GM18507 (cell line): Measurements from ENCODE around the gene TMEM184A.

Experiments used
- DNase-seq: peaks from one replicate; pipeline ENCODE4 v3.0.0; 2011; ENCODE audit warnings: low read depth; ENCODE audit not compliant: insufficient read length; ENCODE audit errors: extremely low spot score
- FAIRE-seq: peaks from 2 replicates; lab custom pipeline; 2011; peaks lifted over from hg19 to GRCh38; lab: Jason Lieb, UNC

Gene TMEM184A

GRCh38 chr7:1542841-1543747 lies 12.9 kb downstream of the TMEM184A start:
- DNase-seq, result no peak
- FAIRE-seq, result no peak

GRCh38 chr7:1542329-1542728 lies 13.7 kb downstream of the TMEM184A start:
- FAIRE-seq, result no peak
- DNase-seq, result no peak

- FAIRE-seq (no peak), DNase-seq (no peak)
Observed at GRCh38 chr7:1541431-1542162, 14.4 kb downstream of the TMEM184A start.

GRCh38 chr7:1540776-1541271 lies 15.2 kb downstream of the TMEM184A start:
- no peak for FAIRE-seq
- DNase-seq, result no peak

- FAIRE-seq (no peak), DNase-seq (no peak)
Observed at GRCh38 chr7:1539882-1540775, 15.9 kb downstream of the TMEM184A start.

GRCh38 chr7:1539181-1539881 lies 16.7 kb downstream of the TMEM184A start:
- no peak for FAIRE-seq

GRCh38 chr7:1538544-1539180 lies 17.3 kb downstream of the TMEM184A start:
- DNase-seq (no peak), FAIRE-seq (no peak)

More at GRCh38 chr7:1539181-1539881, 16.7 kb downstream of the TMEM184A start:
- no peak for DNase-seq

- no peak for FAIRE-seq
- DNase-seq, result no peak
Observed at GRCh38 chr7:1537535-1538412, 18.2 kb downstream of the TMEM184A start.

- FAIRE-seq (no peak), DNase-seq (no peak)
Observed at GRCh38 chr7:1536743-1537534, 19.1 kb downstream of the TMEM184A start.

GRCh38 chr7:1536455-1536742 lies 19.6 kb downstream of the TMEM184A start:
- FAIRE-seq (no peak), DNase-seq (no peak)

GRCh38 chr7:1535701-1536454 lies 20.1 kb downstream of the TMEM184A start:
- FAIRE-seq (no peak), DNase-seq (no peak)

GRCh38 chr7:1535100-1535458 lies 20.9 kb downstream of the TMEM184A start:
- DNase-seq (no peak), FAIRE-seq (no peak)

- FAIRE-seq (no peak), DNase-seq (no peak)
Observed at GRCh38 chr7:1534330-1535099, 21.5 kb downstream of the TMEM184A start.

- FAIRE-seq, result no peak
- no peak for DNase-seq
Observed at GRCh38 chr7:1533547-1534329, 22.3 kb downstream of the TMEM184A start.

GRCh38 chr7:1533255-1533546 lies 22.8 kb downstream of the TMEM184A start:
- no peak for FAIRE-seq
- DNase-seq, result no peak
